Measurements from ENCODE around the gene HDLBP. TPM values are rescaled to one million over a fixed set of nuclear protein-coding genes. Genes with fewer than 3 reads are reported as not detected.

The HDLBP gene
- total RNA-seq, 1 experiment from 2014 or later = 908 TPM

DNA sequence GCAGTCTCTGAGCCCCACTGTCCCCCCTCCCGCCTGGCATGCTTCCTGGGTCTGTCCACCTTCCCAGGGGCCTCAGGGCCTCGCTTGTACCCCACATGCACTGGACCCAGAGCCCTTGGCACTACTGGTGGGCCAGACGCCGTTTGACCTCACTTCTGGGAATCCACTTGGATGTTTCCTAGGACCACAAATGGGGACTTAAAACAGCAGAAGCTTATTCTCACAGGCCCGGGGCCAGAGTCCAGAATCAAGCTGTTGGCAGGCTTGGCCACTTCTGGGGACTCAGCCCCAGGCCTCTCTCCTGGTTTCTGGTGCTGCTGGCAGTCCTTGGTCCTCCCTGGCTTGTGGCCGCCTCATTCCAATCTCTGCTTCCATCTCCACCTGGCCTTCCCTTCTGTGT, 107.4 kb downstream of the HDLBP start:
- no TSS peak for BruUV-seq (replicated peaks)
- CTCF ChIA-PET = no interaction called here

GRCh38 chr2:241207641-241208040, 107.8 kb downstream of the HDLBP start:
- no peaks in the 10 kb centered on the region for H3K36me3 ChIP-seq (ENCODE audit: low read depth)
- H3K4me3 ChIP-seq = no peak overlapping the region
- no peaks in the 10 kb centered on the region for H4K20me1 ChIP-seq (ENCODE audit: insufficient read depth)
- BruUV-seq (replicated peaks) = no TSS peak
- H3K9me3 ChIP-seq (ENCODE audit: insufficient read depth, low read depth) = no peaks in the 10 kb centered on the region
- peaks cover 8% of the 10 kb centered on the region; the same call in 1 of the 2 replicates for H3F3A ChIP-seq (ENCODE audit: insufficient read depth, low read depth)
- CTCF ChIA-PET = no interaction called here
- no peak overlapping the region for H3K4me2 ChIP-seq
- H2AFZ ChIP-seq = no peak overlapping the region
- peaks cover 46% of the 10 kb centered on the region for H3K27me3 ChIP-seq (ENCODE audit: insufficient read depth, low read depth)
- no peaks in the 10 kb centered on the region for H3K4me1 ChIP-seq (replicated peaks; ENCODE audit: insufficient read depth)
- no peak for TF ChIP-seq EZH2 (IDR thresholded peaks at IDR 0.05; ENCODE audit: low read depth)
- TF ChIP-seq, protein P1, sequence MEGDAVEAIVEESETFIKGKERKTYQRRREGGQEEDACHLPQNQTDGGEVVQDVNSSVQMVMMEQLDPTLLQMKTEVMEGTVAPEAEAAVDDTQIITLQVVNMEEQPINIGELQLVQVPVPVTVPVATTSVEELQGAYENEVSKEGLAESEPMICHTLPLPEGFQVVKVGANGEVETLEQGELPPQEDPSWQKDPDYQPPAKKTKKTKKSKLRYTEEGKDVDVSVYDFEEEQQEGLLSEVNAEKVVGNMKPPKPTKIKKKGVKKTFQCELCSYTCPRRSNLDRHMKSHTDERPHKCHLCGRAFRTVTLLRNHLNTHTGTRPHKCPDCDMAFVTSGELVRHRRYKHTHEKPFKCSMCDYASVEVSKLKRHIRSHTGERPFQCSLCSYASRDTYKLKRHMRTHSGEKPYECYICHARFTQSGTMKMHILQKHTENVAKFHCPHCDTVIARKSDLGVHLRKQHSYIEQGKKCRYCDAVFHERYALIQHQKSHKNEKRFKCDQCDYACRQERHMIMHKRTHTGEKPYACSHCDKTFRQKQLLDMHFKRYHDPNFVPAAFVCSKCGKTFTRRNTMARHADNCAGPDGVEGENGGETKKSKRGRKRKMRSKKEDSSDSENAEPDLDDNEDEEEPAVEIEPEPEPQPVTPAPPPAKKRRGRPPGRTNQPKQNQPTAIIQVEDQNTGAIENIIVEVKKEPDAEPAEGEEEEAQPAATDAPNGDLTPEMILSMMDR (conservative IDR thresholded peaks at IDR 0.05) = no peak
- intact Hi-C loops (cut with micrococcal nuclease; ENCODE audit: unreplicated experiment) = no loop called here
- POLR2A ChIA-PET (ENCODE audit: unreplicated experiment) = interaction anchor here (0.5 kb wide), 1 partner anchor 373 kb away, joined by 3 read pairs; no protein-coding TSS in a partner anchor
- DNase-seq = no peak
- H3K79me2 ChIP-seq (ENCODE audit: low read depth) = no peaks in the 10 kb centered on the region
- H3K27ac ChIP-seq = no peak overlapping the region
- no peaks in the 10 kb centered on the region for H3K9me2 ChIP-seq (ENCODE audit: insufficient read depth)

More for the DNA sequence above, 107.4 kb downstream of the HDLBP start:
- no peak overlapping the region for H3K4me2 ChIP-seq
- DNase-seq = no peak
- no peaks in the 10 kb centered on the region for H4K20me1 ChIP-seq (ENCODE audit: insufficient read depth)
- no peaks in the 10 kb centered on the region for H3K79me2 ChIP-seq (ENCODE audit: low read depth)
- no peak overlapping the region for H3K4me3 ChIP-seq
- POLR2A ChIA-PET (ENCODE audit: unreplicated experiment) = no interaction called here
- intact Hi-C loops (cut with micrococcal nuclease; ENCODE audit: unreplicated experiment) = no loop called here
- H3K4me1 ChIP-seq (replicated peaks; ENCODE audit: insufficient read depth) = no peaks in the 10 kb centered on the region
- no peak for TF ChIP-seq EZH2 (IDR thresholded peaks at IDR 0.05; ENCODE audit: low read depth)
- TF ChIP-seq, protein P1 (conservative IDR thresholded peaks at IDR 0.05) = no peak
- H3K27ac ChIP-seq = no peak overlapping the region
- H3K27me3 ChIP-seq (ENCODE audit: insufficient read depth, low read depth) = peaks cover 51% of the 10 kb centered on the region
- H3K9me2 ChIP-seq (ENCODE audit: insufficient read depth) = no peaks in the 10 kb centered on the region
- no peak overlapping the region for H2AFZ ChIP-seq
- no peaks in the 10 kb centered on the region for H3K9me3 ChIP-seq (ENCODE audit: insufficient read depth, low read depth)
- no peaks in the 10 kb centered on the region for H3K36me3 ChIP-seq (ENCODE audit: low read depth)
- peaks cover 8% of the 10 kb centered on the region; the same call in 1 of the 2 replicates for H3F3A ChIP-seq (ENCODE audit: insufficient read depth, low read depth)

DNA sequence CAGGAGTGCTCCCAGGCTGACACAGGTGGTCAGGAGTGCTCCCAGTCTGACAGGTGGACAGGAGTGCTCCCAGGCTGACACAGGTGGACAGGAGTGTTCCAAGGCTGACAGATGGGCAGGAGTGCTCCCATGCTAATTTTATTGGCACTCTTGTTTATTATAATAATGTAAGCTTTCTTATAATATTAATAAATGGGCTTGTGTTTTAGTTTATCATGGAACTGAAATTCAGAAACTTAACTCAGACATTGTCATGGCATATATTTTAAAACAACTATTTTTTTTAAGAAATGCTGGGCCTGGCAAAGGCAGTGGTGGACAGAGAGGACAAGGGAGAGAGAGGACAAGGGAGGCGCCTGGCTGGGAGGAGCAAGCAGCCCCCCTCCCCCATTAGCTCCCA, 108.3 kb downstream of the HDLBP start:
- Histone ChIP-seq H3K27ac (no peak overlapping the region), H3K4me2 (no peak overlapping the region), H3K36me3 (ENCODE audit: low read depth) (no peaks in the 10 kb centered on the region), H3K4me1 (replicated peaks; ENCODE audit: insufficient read depth) (no peaks in the 10 kb centered on the region), H2AFZ (no peak overlapping the region), H3K79me2 (ENCODE audit: low read depth) (no peaks in the 10 kb centered on the region), H3K9me3 (ENCODE audit: insufficient read depth, low read depth) (no peaks in the 10 kb centered on the region), H3F3A (ENCODE audit: insufficient read depth, low read depth) (peaks cover 8% of the 10 kb centered on the region; the same call in 1 of the 2 replicates), H3K9me2 (ENCODE audit: insufficient read depth) (no peaks in the 10 kb centered on the region), H3K4me3 (no peak overlapping the region), H4K20me1 (ENCODE audit: insufficient read depth) (no peaks in the 10 kb centered on the region), H3K27me3 (ENCODE audit: insufficient read depth, low read depth) (peaks cover 42% of the 10 kb centered on the region)
- ChIA-PET POLR2A (ENCODE audit: unreplicated experiment) (interaction anchor here (0.5 kb wide), 1 partner anchor 373 kb away, joined by 3 read pairs; no protein-coding TSS in a partner anchor), CTCF (no interaction called here)
- BruUV-seq (replicated peaks) = no TSS peak
- intact Hi-C loops (cut with micrococcal nuclease; ENCODE audit: unreplicated experiment) = no loop called here
- no peak for TF ChIP-seq EZH2 (IDR thresholded peaks at IDR 0.05; ENCODE audit: low read depth)
- TF ChIP-seq, protein P1 (conservative IDR thresholded peaks at IDR 0.05) = no peak
- no peak for DNase-seq

Data from PC-9 (cell line).